Subcutaneous adipose tissue (tissue), 4 donors: ENCODE results near the gene DICER1. TPM values are rescaled to one million over a fixed set of nuclear protein-coding genes. Genes with fewer than 3 reads are reported as not detected.

ENCODE experiments used
- total RNA-seq, 4 donors: library from RNA; depleted of rRNA; stranded (reverse); fragments of >200 nt; gene quantifications; one replicate each; pipeline ENCODE4 v1.1.0, GENCODE V29; 2016
- TF ChIP-seq, protein P1 (sequence below): fragments of 450-650 bp; IDR thresholded peaks from one replicate; pipeline ENCODE4 v1.5.1; 2016; ENCODE audit warnings: low read depth, mild to moderate bottlenecking, control low read depth, antibody characterized with exemption, moderate library complexity

Gene DICER1
- total RNA-seq, 4 donors from 2014 or later = 76.2 to 137 (median 99.0) TPM

- TF ChIP-seq, protein P1, sequence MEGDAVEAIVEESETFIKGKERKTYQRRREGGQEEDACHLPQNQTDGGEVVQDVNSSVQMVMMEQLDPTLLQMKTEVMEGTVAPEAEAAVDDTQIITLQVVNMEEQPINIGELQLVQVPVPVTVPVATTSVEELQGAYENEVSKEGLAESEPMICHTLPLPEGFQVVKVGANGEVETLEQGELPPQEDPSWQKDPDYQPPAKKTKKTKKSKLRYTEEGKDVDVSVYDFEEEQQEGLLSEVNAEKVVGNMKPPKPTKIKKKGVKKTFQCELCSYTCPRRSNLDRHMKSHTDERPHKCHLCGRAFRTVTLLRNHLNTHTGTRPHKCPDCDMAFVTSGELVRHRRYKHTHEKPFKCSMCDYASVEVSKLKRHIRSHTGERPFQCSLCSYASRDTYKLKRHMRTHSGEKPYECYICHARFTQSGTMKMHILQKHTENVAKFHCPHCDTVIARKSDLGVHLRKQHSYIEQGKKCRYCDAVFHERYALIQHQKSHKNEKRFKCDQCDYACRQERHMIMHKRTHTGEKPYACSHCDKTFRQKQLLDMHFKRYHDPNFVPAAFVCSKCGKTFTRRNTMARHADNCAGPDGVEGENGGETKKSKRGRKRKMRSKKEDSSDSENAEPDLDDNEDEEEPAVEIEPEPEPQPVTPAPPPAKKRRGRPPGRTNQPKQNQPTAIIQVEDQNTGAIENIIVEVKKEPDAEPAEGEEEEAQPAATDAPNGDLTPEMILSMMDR = no peak
Measured at GRCh38 chr14:95190346-95190840, 33.1 kb upstream of the DICER1 start.

- TF ChIP-seq, protein P1 = no peak
Measured at GRCh38 chr14:95189367-95190132, 32.2 kb upstream of the DICER1 start.

DNA sequence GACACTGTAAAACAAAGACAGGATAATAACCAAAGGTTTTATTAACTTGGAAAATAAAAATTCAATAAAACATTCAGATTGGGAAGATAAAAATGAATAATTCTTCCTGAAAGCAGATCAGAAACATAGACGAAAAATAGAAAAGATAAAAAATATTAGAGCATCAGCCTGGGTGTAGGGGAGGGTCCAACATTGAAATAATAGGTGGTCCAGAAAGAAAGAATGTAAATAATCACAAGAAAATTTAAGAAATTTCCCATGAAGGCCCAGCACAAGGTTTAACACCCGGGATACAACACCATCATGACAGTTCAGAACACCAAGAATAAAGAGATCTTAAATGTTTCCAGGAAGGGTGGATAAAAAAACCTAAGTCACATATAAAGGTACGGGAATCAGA, 31.1 kb upstream of the DICER1 start:
- TF ChIP-seq, protein P1 = no peak

DNA sequence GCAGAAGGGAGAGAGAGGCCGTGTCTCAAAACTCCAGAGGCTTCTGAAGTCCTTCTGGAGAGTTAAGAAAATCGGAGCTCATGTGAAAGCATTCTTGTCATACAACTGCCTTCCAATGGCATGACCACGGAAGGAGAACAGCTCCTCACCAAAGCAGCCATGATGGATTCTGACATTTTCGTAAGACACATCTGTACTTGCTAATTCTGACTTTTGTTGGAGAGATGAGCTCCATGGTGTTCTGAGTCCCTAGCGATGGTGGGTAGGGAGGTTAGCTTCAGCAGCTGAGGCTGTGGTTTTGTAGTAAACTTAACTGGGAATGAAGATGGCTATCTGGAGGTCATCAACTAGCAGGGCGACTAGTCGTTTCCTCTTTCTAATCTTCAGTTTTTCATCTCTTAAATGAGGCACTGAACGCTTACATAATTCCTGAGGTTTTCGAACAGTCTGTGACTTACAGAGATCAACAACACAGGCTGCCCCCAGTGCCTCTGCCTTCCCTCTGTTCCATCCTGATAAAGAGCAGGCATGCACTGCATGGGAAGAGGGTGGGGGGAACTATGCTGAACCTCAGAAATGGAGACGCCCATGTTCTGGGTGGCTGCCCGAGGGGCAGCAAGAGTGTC, 28.6 kb upstream of the DICER1 start:
- TF ChIP-seq, protein P1 = no peak

- TF ChIP-seq, protein P1 = no peak
Measured at GRCh38 chr14:95185033-95185766, 27.9 kb upstream of the DICER1 start.

DNA sequence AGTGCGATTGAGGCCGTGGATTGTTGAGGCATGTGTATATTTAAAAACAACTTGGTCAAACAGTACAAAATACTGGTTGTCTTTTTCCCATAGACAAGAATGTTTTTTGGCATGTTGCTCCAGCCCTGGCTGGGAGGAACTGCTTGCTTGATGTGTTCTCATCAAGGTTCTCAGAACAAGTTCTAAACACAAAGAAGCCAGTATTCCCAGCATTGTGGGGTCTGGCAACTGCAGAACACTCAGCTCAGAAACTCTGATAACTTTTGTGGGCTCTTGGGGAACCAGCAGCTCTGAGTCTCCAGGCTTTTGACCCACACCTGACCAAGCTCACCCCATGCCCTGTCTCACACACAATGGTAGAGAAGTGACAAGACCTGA, 27.1 kb upstream of the DICER1 start:
- TF ChIP-seq, protein P1 = no peak
